Type B pancreatic cell (in vitro differentiated cells): ENCODE measurements around the gene SMAD9. TPM values are rescaled to one million over a fixed set of nuclear protein-coding genes. Genes with fewer than 3 reads are reported as not detected.

Source experiments
- DNase-seq: peaks from one replicate; pipeline ENCODE4 v3.0.0; 2021; ENCODE audit warnings: mixed read lengths; ENCODE audit not compliant: unreplicated experiment; ENCODE audit errors: extremely low spot score
- H3K27ac Mint-ChIP-seq: 2 replicates; pipeline ENCODE4 v1.8.0; 2021; ENCODE audit warnings: mild to moderate bottlenecking, mixed read lengths
- H3K27me3 Mint-ChIP-seq: 2 replicates; pipeline ENCODE4 v1.8.0; 2021; ENCODE audit warnings: mixed read lengths
- H3K36me3 Mint-ChIP-seq: 2 replicates; pipeline ENCODE4 v1.8.0; 2021; ENCODE audit warnings: mixed read lengths
- H3K4me1 Mint-ChIP-seq: one replicate; pipeline ENCODE4 v1.8.0; 2021; ENCODE audit warnings: mixed read lengths; ENCODE audit not compliant: unreplicated experiment
- H3K4me3 Mint-ChIP-seq: 2 replicates; pipeline ENCODE4 v1.8.0; 2021; ENCODE audit warnings: mild to moderate bottlenecking, mixed read lengths
- H3K9me3 Mint-ChIP-seq: 2 replicates; pipeline ENCODE4 v1.8.0; 2021; ENCODE audit warnings: mixed read lengths
- total RNA-seq: library from RNA; stranded (reverse); gene quantifications from 2 replicates; pipeline ENCODE4 v1.2.1, GENCODE V29; 2021; ENCODE audit warnings: low replicate concordance
- TF ChIP-seq, protein P1 (sequence below): fragments of 200-600 bp; sonication (generic); conservative IDR thresholded peaks from 2 replicates; pipeline ENCODE4 v1.5.0; 2021; ENCODE audit warnings: antibody characterized with exemption, mild to moderate bottlenecking

The SMAD9 gene
- total RNA-seq, 1 donor from 2014 or later = 19.7 TPM

GRCh38 chr13:36950920-36951319 lies 30.9 kb upstream of the SMAD9 start:
- Mint-ChIP-seq H3K9me3 (no peaks in the 10 kb centered on the region), H3K36me3 (peaks cover 48% of the 10 kb centered on the region)

GRCh38 chr13:36950330-36950729 lies 30.3 kb upstream of the SMAD9 start:
- Mint-ChIP-seq H3K4me1 (no peaks in the 10 kb centered on the region), H3K27ac (no peak overlapping the region), H3K36me3 (peaks cover 46% of the 10 kb centered on the region), H3K9me3 (no peaks in the 10 kb centered on the region), H3K4me3 (no peak overlapping the region), H3K27me3 (no peaks in the 10 kb centered on the region)
- no peak for DNase-seq
- TF ChIP-seq, protein P1, sequence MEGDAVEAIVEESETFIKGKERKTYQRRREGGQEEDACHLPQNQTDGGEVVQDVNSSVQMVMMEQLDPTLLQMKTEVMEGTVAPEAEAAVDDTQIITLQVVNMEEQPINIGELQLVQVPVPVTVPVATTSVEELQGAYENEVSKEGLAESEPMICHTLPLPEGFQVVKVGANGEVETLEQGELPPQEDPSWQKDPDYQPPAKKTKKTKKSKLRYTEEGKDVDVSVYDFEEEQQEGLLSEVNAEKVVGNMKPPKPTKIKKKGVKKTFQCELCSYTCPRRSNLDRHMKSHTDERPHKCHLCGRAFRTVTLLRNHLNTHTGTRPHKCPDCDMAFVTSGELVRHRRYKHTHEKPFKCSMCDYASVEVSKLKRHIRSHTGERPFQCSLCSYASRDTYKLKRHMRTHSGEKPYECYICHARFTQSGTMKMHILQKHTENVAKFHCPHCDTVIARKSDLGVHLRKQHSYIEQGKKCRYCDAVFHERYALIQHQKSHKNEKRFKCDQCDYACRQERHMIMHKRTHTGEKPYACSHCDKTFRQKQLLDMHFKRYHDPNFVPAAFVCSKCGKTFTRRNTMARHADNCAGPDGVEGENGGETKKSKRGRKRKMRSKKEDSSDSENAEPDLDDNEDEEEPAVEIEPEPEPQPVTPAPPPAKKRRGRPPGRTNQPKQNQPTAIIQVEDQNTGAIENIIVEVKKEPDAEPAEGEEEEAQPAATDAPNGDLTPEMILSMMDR = no peak

More at GRCh38 chr13:36950920-36951319, 30.9 kb upstream of the SMAD9 start:
- Mint-ChIP-seq H3K27ac (no peak overlapping the region), H3K27me3 (no peaks in the 10 kb centered on the region), H3K4me3 (no peak overlapping the region), H3K4me1 (no peaks in the 10 kb centered on the region)
- TF ChIP-seq, protein P1 = no peak
- DNase-seq = no peak

GRCh38 chr13:36945078-36945477 lies 25.0 kb upstream of the SMAD9 start:
- TF ChIP-seq, protein P1 = no peak
- H3K27me3 Mint-ChIP-seq = no peaks in the 10 kb centered on the region

DNA sequence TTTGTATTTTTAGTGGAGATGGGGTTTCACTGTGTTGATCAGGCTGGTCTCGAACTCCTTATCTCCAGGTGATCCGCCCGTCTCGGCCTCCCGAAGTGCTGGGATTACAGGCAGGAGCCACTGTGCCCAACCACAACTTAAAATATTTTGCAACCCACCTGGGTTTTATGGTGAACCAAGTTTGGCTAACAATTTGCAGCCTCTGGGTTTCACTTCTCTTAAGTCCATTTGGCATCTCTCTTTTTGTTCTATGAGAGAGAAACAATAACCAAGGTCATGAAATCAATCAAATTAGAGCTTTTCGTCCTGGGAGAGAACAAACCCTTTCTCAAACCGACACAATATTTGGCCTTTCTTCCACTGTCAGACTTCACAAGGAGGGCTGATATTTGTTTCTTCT lies 5.6 kb upstream of the SMAD9 start:
- Mint-ChIP-seq H3K9me3 (no peaks in the 10 kb centered on the region), H3K27ac (no peak overlapping the region), H3K4me1 (no peaks in the 10 kb centered on the region), H3K4me3 (no peak overlapping the region), H3K27me3 (peaks cover 3% of the 10 kb centered on the region), H3K36me3 (no peaks in the 10 kb centered on the region)
- TF ChIP-seq, protein P1 = no peak
- no peak for DNase-seq

More at GRCh38 chr13:36945078-36945477, 25.0 kb upstream of the SMAD9 start:
- no peak overlapping the region for H3K4me3 Mint-ChIP-seq
- DNase-seq = no peak
- H3K36me3 Mint-ChIP-seq = peaks cover 21% of the 10 kb centered on the region
- no peak overlapping the region for H3K27ac Mint-ChIP-seq
- peaks cover 5% of the 10 kb centered on the region for H3K9me3 Mint-ChIP-seq
- no peaks in the 10 kb centered on the region for H3K4me1 Mint-ChIP-seq

DNA sequence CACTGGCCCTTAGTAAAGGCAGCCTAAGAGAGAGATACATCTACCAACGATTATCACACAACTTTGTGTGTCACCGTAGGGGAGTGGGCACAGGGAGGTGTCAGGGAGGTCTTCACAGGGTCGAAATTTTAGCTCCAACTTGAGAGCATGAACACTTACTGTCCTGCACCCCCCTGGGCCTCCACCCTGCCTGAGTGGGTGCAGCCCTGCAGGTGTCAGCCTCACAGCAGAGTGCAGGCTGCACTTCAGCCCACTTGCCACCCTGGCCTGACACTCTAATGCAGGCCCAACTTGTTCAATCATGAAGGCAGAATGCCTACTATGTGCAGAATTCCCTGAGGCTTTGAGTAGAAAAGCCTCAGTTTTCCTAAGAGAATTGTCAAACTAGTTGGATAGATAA lies 4.0 kb upstream of the SMAD9 start:
- Mint-ChIP-seq H3K27ac (no peak overlapping the region), H3K4me3 (no peak overlapping the region), H3K36me3 (no peaks in the 10 kb centered on the region), H3K9me3 (no peaks in the 10 kb centered on the region), H3K27me3 (peaks cover 3% of the 10 kb centered on the region), H3K4me1 (peaks cover 3% of the 10 kb centered on the region)
- TF ChIP-seq, protein P1 = no peak
- DNase-seq = no peak
